ENCODE results near the gene TMEM238.

The TMEM238 gene

GRCh38 chr19:55352549-55353145 is 31.4 kb downstream of the TMEM238 start:
- TF ChIP-seq SPI1 (IDR thresholded peaks at IDR 0.05; ENCODE audit: borderline replicate concordance, low read depth) = no peak
- no peak for TF ChIP-seq CTCF (IDR thresholded peaks at IDR 0.05; ENCODE audit: insufficient read depth, low read length)
- TF ChIP-seq POLR2AphosphoS5 (IDR thresholded peaks at IDR 0.05; ENCODE audit: low read depth) = no peak
- TF ChIP-seq GABPA (IDR thresholded peaks at IDR 0.05; ENCODE audit: low read depth) = no peak
- TF ChIP-seq, protein P1, sequence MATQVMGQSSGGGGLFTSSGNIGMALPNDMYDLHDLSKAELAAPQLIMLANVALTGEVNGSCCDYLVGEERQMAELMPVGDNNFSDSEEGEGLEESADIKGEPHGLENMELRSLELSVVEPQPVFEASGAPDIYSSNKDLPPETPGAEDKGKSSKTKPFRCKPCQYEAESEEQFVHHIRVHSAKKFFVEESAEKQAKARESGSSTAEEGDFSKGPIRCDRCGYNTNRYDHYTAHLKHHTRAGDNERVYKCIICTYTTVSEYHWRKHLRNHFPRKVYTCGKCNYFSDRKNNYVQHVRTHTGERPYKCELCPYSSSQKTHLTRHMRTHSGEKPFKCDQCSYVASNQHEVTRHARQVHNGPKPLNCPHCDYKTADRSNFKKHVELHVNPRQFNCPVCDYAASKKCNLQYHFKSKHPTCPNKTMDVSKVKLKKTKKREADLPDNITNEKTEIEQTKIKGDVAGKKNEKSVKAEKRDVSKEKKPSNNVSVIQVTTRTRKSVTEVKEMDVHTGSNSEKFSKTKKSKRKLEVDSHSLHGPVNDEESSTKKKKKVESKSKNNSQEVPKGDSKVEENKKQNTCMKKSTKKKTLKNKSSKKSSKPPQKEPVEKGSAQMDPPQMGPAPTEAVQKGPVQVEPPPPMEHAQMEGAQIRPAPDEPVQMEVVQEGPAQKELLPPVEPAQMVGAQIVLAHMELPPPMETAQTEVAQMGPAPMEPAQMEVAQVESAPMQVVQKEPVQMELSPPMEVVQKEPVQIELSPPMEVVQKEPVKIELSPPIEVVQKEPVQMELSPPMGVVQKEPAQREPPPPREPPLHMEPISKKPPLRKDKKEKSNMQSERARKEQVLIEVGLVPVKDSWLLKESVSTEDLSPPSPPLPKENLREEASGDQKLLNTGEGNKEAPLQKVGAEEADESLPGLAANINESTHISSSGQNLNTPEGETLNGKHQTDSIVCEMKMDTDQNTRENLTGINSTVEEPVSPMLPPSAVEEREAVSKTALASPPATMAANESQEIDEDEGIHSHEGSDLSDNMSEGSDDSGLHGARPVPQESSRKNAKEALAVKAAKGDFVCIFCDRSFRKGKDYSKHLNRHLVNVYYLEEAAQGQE (IDR thresholded peaks at IDR 0.05; ENCODE audit: insufficient replicate concordance, low read depth) = no peak
- Histone ChIP-seq H3K27ac (replicated peaks) (no peak overlapping the region), H3K4me3 (replicated peaks; ENCODE audit: insufficient read depth, low read length) (no peak overlapping the region), H3K27me3 (ENCODE audit: insufficient read depth, poor library complexity, severe bottlenecking) (peaks cover 23% of the 10 kb centered on the region)
- no peak for DNase-seq (ENCODE audit: low read depth in 1 of 2, low spot score in 1 of 2)

- TF ChIP-seq GABPA (IDR thresholded peaks at IDR 0.05; ENCODE audit: low read depth) (no peak), CTCF (IDR thresholded peaks at IDR 0.05; ENCODE audit: insufficient read depth, low read length) (no peak), SPI1 (IDR thresholded peaks at IDR 0.05; ENCODE audit: borderline replicate concordance, low read depth) (no peak), POLR2AphosphoS5 (IDR thresholded peaks at IDR 0.05; ENCODE audit: low read depth) (no peak)
- TF ChIP-seq, protein P1 (IDR thresholded peaks at IDR 0.05; ENCODE audit: insufficient replicate concordance, low read depth) = no peak
- Histone ChIP-seq H3K4me3 (replicated peaks; ENCODE audit: insufficient read depth, low read length) (no peak overlapping the region), H3K27me3 (ENCODE audit: insufficient read depth, poor library complexity, severe bottlenecking) (peaks cover 23% of the 10 kb centered on the region), H3K27ac (replicated peaks) (no peak overlapping the region)
- no peak for DNase-seq (ENCODE audit: low read depth in 1 of 2, low spot score in 1 of 2)
These were observed 32.1 kb downstream of the TMEM238 start for GRCh38 chr19:55352040-55352439.

DNA sequence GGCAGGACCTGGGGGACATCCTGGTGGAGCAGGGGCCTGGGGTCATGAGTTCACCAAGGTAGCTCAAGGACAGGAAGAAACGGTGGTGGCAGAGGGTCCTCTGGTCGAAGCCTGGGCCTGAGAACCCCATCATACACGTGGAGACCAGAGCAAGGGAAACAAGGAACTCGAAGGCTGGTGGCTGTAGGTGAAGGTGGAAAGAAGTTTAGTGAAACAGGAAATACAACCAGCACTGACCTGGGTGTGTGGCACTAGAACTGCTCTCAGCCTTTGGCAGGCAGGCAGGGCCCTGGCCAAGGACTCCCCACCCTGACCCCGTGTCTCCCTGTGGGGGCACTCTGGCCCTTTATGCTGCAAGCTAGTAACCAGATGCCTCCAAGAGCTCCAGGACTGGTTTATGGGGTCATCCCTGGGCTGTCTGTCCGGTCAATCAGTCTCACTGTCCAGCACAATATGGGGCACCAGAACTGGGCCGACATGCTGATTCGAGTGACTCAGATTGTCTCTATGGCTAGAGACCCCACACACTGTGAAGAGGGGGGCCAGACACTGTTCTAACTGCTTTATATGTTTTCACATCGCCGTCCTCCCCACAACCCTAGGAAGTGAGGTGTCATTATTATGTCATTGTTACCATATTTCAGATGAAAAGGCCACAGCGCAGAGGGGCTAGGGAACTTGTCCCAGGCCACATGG is 33.3 kb downstream of the TMEM238 start:
- peaks cover 23% of the 10 kb centered on the region for H3K27me3 ChIP-seq (ENCODE audit: insufficient read depth, poor library complexity, severe bottlenecking)
- no peak overlapping the region for H3K4me3 ChIP-seq (replicated peaks; ENCODE audit: insufficient read depth, low read length)
- no peak for DNase-seq (ENCODE audit: low read depth in 1 of 2, low spot score in 1 of 2)
- TF ChIP-seq GABPA (IDR thresholded peaks at IDR 0.05; ENCODE audit: low read depth) = no peak
- no peak for TF ChIP-seq CTCF (IDR thresholded peaks at IDR 0.05; ENCODE audit: insufficient read depth, low read length)
- TF ChIP-seq, protein P1 (IDR thresholded peaks at IDR 0.05; ENCODE audit: insufficient replicate concordance, low read depth) = no peak
- TF ChIP-seq SPI1 (IDR thresholded peaks at IDR 0.05; ENCODE audit: borderline replicate concordance, low read depth) = no peak
- TF ChIP-seq POLR2AphosphoS5 (IDR thresholded peaks at IDR 0.05; ENCODE audit: low read depth) = no peak
- H3K27ac ChIP-seq (replicated peaks) = no peak overlapping the region
